H9 (cell line): ENCODE results near the gene FCMR. TPM values are rescaled to one million over a fixed set of nuclear protein-coding genes. Genes with fewer than 3 reads are reported as not detected.

Experiments used
- DNase-seq: peaks from one replicate; pipeline ENCODE4 v3.0.0-alpha.2; 2017
- H2AFZ ChIP-seq: one replicate; pipeline ENCODE4 v1.6.1; 2013; ENCODE audit warnings: mild to moderate bottlenecking, low read length, control low read depth, moderate library complexity
- H2AK5ac ChIP-seq: 2 replicates; pipeline ENCODE4 v1.6.1; 2013; ENCODE audit warnings: low read length, control low read depth, mixed read lengths; ENCODE audit not compliant: insufficient read length
- H2BK120ac ChIP-seq: one replicate; pipeline ENCODE4 v1.6.1; 2013; ENCODE audit warnings: low read depth, mild to moderate bottlenecking, low read length, control low read depth, inconsistent platforms; ENCODE audit not compliant: poor library complexity, severe bottlenecking
- H2BK12ac ChIP-seq: 2 replicates; pipeline ENCODE4 v1.6.1; 2013; ENCODE audit warnings: low read length, control low read depth, mixed read lengths, low read depth; ENCODE audit not compliant: insufficient read length
- H2BK15ac ChIP-seq: 2 replicates; pipeline ENCODE4 v1.6.1; 2013; ENCODE audit warnings: low read depth, low read length, control low read depth
- H2BK20ac ChIP-seq: one replicate; pipeline ENCODE4 v1.6.1; 2013; ENCODE audit warnings: low read depth, mild to moderate bottlenecking, low read length, control low read depth, inconsistent platforms; ENCODE audit not compliant: poor library complexity, severe bottlenecking
- H2BK5ac ChIP-seq: 2 replicates; pipeline ENCODE4 v1.6.1; 2013; ENCODE audit warnings: low read length, control low read depth, mixed read lengths; ENCODE audit not compliant: insufficient read length
- H3K14ac ChIP-seq: 2 replicates; pipeline ENCODE4 v1.6.1; 2013; ENCODE audit warnings: low read length, control low read depth; ENCODE audit not compliant: insufficient read depth
- H3K18ac ChIP-seq: 2 replicates; pipeline ENCODE4 v1.6.1; 2013; ENCODE audit warnings: low read depth, mild to moderate bottlenecking, mixed read lengths, low read length, control low read depth; ENCODE audit not compliant: insufficient read length
- H3K23ac ChIP-seq: 2 replicates; pipeline ENCODE4 v1.6.1; 2013; ENCODE audit warnings: low read length, control low read depth, mixed read lengths, low read depth; ENCODE audit not compliant: insufficient read length
- H3K23me2 ChIP-seq: 2 replicates; pipeline ENCODE4 v1.6.1; 2013; ENCODE audit warnings: low read depth, mild to moderate bottlenecking, mixed read lengths, low read length, control low read depth; ENCODE audit not compliant: insufficient read length, poor library complexity, severe bottlenecking
- H3K27ac ChIP-seq: 2 replicates; pipeline ENCODE4 v1.5.1; 2013; ENCODE audit warnings: low read length, control low read depth, mixed read lengths, low read depth; ENCODE audit not compliant: insufficient read length
- H3K27me3 ChIP-seq: 2 replicates; pipeline ENCODE4 v1.6.1; 2013; ENCODE audit warnings: low read length, control low read depth, inconsistent platforms; ENCODE audit not compliant: insufficient read depth
- H3K4ac ChIP-seq: 2 replicates; pipeline ENCODE4 v1.6.1; 2013; ENCODE audit warnings: low read depth, mild to moderate bottlenecking, control low read depth, inconsistent platforms, low read length, moderate library complexity
- H3K4me1 ChIP-seq: 2 replicates; pipeline ENCODE4 v1.6.1; 2013; ENCODE audit warnings: low read length, control low read depth, inconsistent platforms; ENCODE audit not compliant: insufficient read depth
- H3K4me2 ChIP-seq: 2 replicates; pipeline ENCODE4 v1.6.1; 2013; ENCODE audit warnings: low read length, control low read depth, mixed read lengths; ENCODE audit not compliant: insufficient read length, insufficient read depth
- H3K56ac ChIP-seq: 2 replicates; pipeline ENCODE4 v1.6.1; 2013; ENCODE audit warnings: low read depth, mild to moderate bottlenecking, mixed read lengths, low read length, control low read depth; ENCODE audit not compliant: insufficient read length
- H3K79me1 ChIP-seq: 2 replicates; pipeline ENCODE4 v1.6.1; 2013; ENCODE audit warnings: low read depth, mild to moderate bottlenecking, moderate library complexity, low read length, control low read depth, inconsistent platforms; ENCODE audit not compliant: insufficient read depth, poor library complexity, severe bottlenecking
- H3K79me2 ChIP-seq: 2 replicates; pipeline ENCODE4 v1.6.1; 2013; ENCODE audit warnings: low read length, control low read depth, inconsistent platforms; ENCODE audit not compliant: insufficient read depth
- H3K9ac ChIP-seq: 2 replicates; pipeline ENCODE4 v1.6.1; 2013; ENCODE audit warnings: low read length, control low read depth, mixed read lengths; ENCODE audit not compliant: insufficient read length; ENCODE audit errors: extremely low read depth
- H3K9me3 ChIP-seq: one replicate; pipeline ENCODE4 v1.6.1; 2013; ENCODE audit warnings: low read depth, low read length, inconsistent platforms; ENCODE audit not compliant: control insufficient read depth
- H3T11ph ChIP-seq: one replicate; pipeline ENCODE4 v1.6.1; 2013; ENCODE audit warnings: mild to moderate bottlenecking, low read length, control low read depth, inconsistent platforms
- H4K20me1 ChIP-seq: one replicate; pipeline ENCODE4 v1.6.1; 2013; ENCODE audit not compliant: control insufficient read depth, insufficient read length, insufficient read depth
- H4K5ac ChIP-seq: 2 replicates; pipeline ENCODE4 v1.6.1; 2013; ENCODE audit warnings: low read depth, mild to moderate bottlenecking, mixed read lengths, low read length, control low read depth; ENCODE audit not compliant: insufficient read length
- H4K8ac ChIP-seq: replicated peaks from 2 replicates; pipeline ENCODE4 v1.6.1; 2013; ENCODE audit warnings: low read length, control low read depth, mixed read lengths, low read depth; ENCODE audit not compliant: insufficient read length
- H4K91ac ChIP-seq: 2 replicates; pipeline ENCODE4 v1.6.1; 2013; ENCODE audit warnings: low read depth, mild to moderate bottlenecking, moderate library complexity, mixed read lengths, low read length, control low read depth; ENCODE audit not compliant: insufficient read length
- H3K27ac Mint-ChIP-seq, 3 experiments: 2 replicates in 2 of 3; 3 replicates in 1 of 3; pipeline ENCODE4 v1.8.0; 2020 to 2021; ENCODE audit warnings: mixed read lengths in 3 of 3, mild to moderate bottlenecking in 1 of 3, moderate library complexity in 1 of 3
- H3K27me3 Mint-ChIP-seq: 2 replicates; pipeline ENCODE4 v1.8.0; 2021; ENCODE audit warnings: low read depth, mild to moderate bottlenecking, moderate library complexity, mixed read lengths
- H3K36me3 Mint-ChIP-seq, 3 experiments: 2 replicates in 2 of 3; 3 replicates in 1 of 3; pipeline ENCODE4 v1.8.0; 2020 to 2021; ENCODE audit warnings: low read depth in 3 of 3, mixed read lengths in 3 of 3; ENCODE audit not compliant: insufficient read depth in 1 of 3
- H3K4me1 Mint-ChIP-seq, 2 experiments: 2 replicates each; pipeline ENCODE4 v1.8.0; 2020; ENCODE audit warnings: mixed read lengths in 2 of 2
- H3K4me3 Mint-ChIP-seq, 2 experiments: 2 replicates in 1 of 2; 3 replicates in 1 of 2; pipeline ENCODE4 v1.8.0; 2020 to 2021; ENCODE audit warnings: mild to moderate bottlenecking in 2 of 2, mixed read lengths in 2 of 2, moderate library complexity in 1 of 2
- H3K9me3 Mint-ChIP-seq, 2 experiments: 2 replicates in 1 of 2; 3 replicates in 1 of 2; pipeline ENCODE4 v1.8.0; 2020; ENCODE audit warnings: mild to moderate bottlenecking in 2 of 2, mixed read lengths in 2 of 2, moderate library complexity in 1 of 2
- WGBS: extraction: QIAGEN DNeasy Blood & Tissue Kit; methylation state at CpG from one replicate; pipeline ENCODE4 v1.1.7; 2013; ENCODE audit warnings: missing lambda C conversion rate, low lambda C conversion rate, mixed read lengths; ENCODE audit not compliant: insufficient read length; ENCODE audit errors: extremely low coverage; 5-methylcytosine and 5-hydroxymethylcytosine counted together
- total RNA-seq: library from RNA; stranded (reverse); gene quantifications from 2 replicates; pipeline ENCODE4 v1.2.1, GENCODE V29; 2021
- TF ChIP-seq, protein P1 (sequence below): fragments of 200-600 bp; sonication (generic); conservative IDR thresholded peaks from 3 replicates; pipeline ENCODE4 v1.8.0; 2021; ENCODE audit warnings: antibody characterized with exemption, mild to moderate bottlenecking

The FCMR gene
- total RNA-seq, 1 experiment from 2014 or later, result not detected

DNA sequence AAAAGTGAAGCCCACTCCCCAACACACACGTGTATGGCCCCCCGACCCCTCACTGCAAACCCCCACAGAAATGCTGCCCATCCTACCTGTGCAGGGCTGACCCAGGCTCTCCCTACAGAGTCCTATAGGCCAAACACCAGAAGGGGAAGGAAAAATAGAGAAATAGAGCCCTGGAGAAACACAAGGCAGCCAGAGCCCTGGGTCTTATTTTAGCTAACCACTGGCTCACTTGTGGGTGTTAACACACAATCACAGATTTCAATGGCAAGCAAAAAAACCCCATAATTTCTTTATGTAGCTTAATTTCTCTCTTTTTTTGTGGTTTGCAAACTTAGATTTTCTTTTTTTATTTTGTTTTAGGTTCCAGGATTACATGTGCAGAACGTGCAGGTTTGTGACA, 25.5 kb upstream of the FCMR start:
- no peak overlapping the region for H3K9ac ChIP-seq
- H2BK20ac ChIP-seq, result no peak overlapping the region
- H2BK12ac ChIP-seq, result no peak overlapping the region
- no peak overlapping the region for H3K14ac ChIP-seq
- Mint-ChIP-seq H3K4me3 (no peak overlapping the region), H3K27me3 (peaks cover 30% of the 10 kb centered on the region), H3K36me3 (no peaks in the 10 kb centered on the region; a peak in 1 of 7 replicates), H3K27ac (no peak overlapping the region; a peak in 1 of 7 replicates), H3K9me3 (no peaks in the 10 kb centered on the region), H3K4me1 (no peaks in the 10 kb centered on the region)
- no peak overlapping the region for H3T11ph ChIP-seq
- no peaks in the 10 kb centered on the region for H3K9me3 ChIP-seq
- H3K23me2 ChIP-seq, result no peaks in the 10 kb centered on the region
- no peaks in the 10 kb centered on the region for H3K27me3 ChIP-seq
- no peak overlapping the region for H2BK15ac ChIP-seq
- no peak overlapping the region for H4K5ac ChIP-seq
- H3K23ac ChIP-seq, result no peak overlapping the region
- H3K79me2 ChIP-seq, result no peaks in the 10 kb centered on the region
- no peak overlapping the region for H4K8ac ChIP-seq
- no peak overlapping the region for H3K56ac ChIP-seq
- no peak overlapping the region for H2BK120ac ChIP-seq
- no peaks in the 10 kb centered on the region for H3K79me1 ChIP-seq
- no peak for DNase-seq
- no peak overlapping the region for H4K91ac ChIP-seq
- no peak overlapping the region for H3K18ac ChIP-seq
- no peaks in the 10 kb centered on the region for H3K4me1 ChIP-seq
- H4K20me1 ChIP-seq, result no peaks in the 10 kb centered on the region
- H2BK5ac ChIP-seq, result no peak overlapping the region
- H3K4ac ChIP-seq, result no peak overlapping the region
- H2AK5ac ChIP-seq, result no peak overlapping the region
- TF ChIP-seq, protein P1, sequence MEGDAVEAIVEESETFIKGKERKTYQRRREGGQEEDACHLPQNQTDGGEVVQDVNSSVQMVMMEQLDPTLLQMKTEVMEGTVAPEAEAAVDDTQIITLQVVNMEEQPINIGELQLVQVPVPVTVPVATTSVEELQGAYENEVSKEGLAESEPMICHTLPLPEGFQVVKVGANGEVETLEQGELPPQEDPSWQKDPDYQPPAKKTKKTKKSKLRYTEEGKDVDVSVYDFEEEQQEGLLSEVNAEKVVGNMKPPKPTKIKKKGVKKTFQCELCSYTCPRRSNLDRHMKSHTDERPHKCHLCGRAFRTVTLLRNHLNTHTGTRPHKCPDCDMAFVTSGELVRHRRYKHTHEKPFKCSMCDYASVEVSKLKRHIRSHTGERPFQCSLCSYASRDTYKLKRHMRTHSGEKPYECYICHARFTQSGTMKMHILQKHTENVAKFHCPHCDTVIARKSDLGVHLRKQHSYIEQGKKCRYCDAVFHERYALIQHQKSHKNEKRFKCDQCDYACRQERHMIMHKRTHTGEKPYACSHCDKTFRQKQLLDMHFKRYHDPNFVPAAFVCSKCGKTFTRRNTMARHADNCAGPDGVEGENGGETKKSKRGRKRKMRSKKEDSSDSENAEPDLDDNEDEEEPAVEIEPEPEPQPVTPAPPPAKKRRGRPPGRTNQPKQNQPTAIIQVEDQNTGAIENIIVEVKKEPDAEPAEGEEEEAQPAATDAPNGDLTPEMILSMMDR, result no peak
- no peak overlapping the region for H2AFZ ChIP-seq
- no peak overlapping the region for H3K27ac ChIP-seq
- no CpG with 5 or more reads among the region's 3 CpGs for WGBS
- H3K4me2 ChIP-seq, result no peak overlapping the region
